HG03103 (cell line): ENCODE results near the gene BTG1.
"Not testable (repeated sequence)": the region's sequence is repeated elsewhere in the genome, so short reads cannot be mapped to it uniquely, and the experiment has no call there.

Source experiments
- ATAC-seq: cut with Tn5 transposase; IDR thresholded peaks from one replicate; pipeline ENCODE4 v1.9.1; 2021; ENCODE audit warnings: low read depth; ENCODE audit not compliant: unreplicated experiment

Gene BTG1

DNA sequence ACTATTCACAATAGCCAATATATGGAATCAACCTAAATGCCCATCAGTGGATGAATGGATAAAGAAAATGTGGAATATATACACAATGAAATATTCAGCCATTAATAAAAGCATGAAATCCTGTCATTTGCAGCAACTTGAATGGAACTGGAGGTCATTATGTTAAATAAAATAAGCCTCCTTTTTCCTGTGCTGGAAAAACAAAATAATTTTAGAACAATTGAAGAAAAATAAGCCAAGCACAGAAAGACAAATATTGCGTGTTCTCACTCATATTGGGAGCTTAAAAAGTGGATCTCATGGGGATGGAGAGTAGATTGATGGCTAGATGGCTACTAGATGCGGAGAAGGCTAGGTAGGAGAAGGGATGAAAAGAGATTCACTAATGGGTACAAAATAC is 6.3 kb upstream of the BTG1 start:
- no peak for ATAC-seq

DNA sequence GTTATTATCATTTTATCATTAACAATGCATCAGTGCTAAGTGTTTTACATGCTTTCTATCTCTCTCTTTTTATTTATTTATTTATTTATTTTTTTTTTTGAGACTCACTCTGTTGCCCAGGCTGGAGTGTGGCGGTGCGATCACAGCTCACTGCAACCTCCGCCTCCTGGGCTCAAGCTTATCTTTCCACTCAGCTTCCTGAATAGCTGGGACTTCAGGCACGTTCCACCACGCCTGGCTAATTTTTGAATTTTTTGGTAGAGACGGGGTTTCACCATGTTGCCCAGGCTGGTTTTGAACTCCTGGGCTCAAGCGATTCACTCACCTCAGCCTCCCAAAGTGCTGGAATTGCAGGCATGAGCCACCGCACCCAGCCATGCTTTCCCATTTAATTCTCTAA is 3.9 kb upstream of the BTG1 start:
- no peak for ATAC-seq

DNA sequence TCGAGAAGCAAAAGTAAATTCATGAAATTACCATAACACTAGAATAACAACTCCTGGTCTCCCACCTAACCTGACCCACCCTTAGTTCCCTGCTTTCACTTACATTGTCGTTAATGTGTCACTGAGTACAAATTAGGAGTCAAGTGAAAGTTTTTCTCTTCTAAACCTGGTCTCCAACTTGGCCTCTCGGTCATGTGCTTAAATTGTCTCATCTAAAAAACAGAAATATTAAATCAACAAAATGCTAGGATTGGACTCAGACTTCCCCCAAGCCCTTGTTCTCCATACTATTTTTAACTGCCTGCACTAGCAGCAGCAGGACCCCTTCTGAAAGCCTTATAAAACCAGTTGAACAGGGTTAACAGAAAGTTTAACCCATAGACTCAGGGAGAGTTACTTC is 1.8 kb upstream of the BTG1 start:
- ATAC-seq: no peak

DNA sequence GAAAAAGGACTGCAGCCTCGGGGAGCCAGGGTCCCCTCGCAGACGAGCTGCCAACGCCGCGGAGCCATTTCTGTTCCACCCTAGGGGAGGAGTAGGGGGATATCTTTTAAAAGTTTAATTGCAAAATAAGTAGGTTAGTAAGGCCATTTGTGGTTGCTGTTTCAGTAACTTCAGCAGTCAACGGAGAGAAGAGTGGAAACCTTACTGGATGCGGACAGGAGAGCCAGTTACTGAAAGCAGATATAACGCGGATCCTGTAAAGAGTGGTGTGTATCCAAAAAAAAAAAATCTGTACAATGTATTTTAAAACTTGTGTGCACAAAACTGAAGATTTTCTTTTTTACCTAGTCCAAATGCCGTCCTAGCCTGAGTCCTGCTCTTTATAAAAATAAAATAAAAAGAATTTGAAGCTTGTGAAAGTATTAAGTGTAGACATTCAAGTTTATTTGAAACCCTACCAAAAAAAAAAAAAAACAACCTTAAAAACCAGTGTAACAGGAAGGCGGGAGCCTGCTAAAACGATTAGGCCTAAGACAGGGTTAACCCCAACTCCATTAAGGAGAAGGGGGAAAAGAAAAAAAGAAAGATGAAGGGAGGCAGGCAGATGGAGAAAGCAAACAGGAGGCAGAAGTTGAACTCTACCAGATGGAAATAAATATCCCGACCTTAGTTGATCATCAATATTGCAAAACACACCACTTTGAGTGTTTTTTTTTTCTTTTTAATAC is 1.0 kb upstream of the BTG1 start:
- no peak for ATAC-seq

DNA sequence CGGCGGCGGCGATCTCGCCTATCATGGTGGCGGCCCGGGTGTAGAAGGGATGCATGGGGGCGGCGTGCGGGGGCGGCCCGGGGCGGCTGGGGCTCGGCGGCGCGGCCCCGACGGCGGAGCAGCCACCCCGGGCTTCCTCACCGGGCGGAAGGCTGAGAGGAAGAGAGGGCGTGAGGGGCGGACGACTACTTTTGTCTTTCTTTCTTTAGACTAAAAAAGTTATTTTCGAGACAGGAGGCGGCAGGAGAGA is 240 bp downstream of the BTG1 start:
- no peak for ATAC-seq

DNA sequence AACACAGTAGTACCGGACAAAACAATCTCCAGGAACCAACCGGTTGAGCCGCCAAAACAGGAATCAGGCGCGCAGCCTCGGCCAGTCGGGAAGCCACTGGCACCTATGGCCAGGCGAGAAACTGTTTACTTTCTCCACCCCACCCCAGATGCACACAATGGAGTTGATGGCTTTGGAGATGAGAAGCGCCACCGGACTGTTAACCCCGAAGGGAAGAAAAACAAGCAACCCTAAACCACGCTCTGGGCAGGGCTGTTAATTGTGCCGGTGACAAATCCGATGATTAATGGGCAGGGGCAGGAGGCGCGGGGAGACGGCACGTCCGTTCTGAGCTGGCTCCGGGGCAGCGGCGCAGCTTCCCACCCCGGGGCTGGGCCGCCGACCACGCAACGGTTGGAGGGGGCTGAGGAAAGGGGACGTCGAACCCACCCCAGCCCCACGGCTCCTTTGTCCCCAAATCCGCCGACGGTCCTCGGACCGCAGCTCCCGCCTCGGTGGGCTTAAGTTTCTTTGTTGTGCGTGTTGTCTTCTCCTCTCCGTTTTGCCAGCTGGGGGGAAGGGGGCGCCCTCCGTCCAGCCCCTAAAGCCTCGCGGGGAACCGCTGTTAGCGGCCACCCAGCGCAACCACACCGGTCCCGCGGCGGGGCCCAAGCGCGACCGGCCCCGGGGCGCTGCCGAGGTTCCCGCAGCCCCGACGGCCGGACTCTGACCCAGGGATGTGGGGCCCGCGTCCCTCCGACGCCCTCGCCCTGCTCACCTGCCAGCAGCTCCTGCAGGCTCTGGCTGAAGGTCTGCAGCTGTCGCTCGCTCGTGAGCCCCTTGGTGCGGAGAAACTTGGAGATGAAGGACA is 790 bp downstream of the BTG1 start:
- no peak for ATAC-seq

DNA sequence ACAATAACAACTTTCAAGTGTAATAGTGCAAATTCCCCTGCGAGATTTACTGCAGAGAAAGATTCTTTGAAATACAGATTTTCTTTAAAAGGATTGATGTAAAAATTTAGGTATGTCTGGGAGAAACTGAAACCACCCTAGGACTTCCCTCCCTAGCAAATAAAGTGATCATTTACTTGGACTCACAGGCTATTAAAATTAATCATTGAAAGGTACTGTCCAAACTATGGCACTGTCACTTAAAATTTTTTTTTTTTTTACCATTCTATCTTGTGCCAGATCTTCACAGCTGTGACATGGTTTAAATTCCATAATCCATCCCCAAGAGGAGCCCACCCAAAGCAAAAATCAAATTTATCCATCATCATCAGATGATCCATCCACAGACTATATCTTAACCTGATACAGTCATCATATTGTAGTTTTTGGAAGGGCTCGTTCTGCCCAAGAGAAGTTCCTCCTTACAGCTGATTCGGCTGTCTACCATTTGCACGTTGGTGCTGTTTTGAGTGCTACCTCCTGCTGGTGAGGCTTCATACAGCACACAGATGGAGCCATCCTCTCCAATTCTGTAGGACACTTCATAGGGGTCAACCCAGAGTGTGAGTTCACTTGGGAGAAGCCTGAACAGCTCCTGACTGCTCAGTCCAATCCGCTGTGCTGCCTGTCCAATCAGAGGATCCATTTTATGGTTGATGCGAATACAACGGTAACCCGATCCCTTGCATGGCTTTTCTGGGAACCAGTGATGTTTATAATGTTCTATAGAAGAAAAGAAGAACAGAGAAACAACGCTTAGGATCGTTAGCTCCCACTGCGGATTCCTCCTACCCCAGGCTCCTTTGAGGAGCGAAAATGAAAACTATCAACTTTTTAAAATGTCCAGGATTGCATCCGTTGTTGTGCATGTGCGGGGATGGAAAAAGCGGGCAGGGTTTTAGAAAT is 1.7 kb downstream of the BTG1 start:
- ATAC-seq: peak; percentile 19

DNA sequence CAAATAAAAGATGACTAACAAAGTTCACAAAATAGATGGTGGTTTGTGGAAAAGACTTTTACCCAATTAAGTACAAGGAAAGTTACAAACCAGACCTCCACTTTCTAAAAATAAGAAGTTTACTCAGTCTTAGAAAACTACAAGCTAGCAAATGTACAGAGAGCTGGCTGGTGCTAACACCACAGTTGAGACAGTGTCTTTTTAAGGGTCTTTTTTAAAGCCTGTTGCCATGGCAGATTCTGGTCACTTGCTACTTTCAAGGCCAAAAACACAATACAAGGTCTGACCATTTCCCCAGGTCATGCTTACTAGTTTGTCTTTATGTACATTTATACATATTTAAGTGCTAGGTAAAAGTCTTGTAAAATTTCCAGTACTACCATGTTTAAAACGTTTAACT is 2.4 kb downstream of the BTG1 start:
- ATAC-seq: no peak

DNA sequence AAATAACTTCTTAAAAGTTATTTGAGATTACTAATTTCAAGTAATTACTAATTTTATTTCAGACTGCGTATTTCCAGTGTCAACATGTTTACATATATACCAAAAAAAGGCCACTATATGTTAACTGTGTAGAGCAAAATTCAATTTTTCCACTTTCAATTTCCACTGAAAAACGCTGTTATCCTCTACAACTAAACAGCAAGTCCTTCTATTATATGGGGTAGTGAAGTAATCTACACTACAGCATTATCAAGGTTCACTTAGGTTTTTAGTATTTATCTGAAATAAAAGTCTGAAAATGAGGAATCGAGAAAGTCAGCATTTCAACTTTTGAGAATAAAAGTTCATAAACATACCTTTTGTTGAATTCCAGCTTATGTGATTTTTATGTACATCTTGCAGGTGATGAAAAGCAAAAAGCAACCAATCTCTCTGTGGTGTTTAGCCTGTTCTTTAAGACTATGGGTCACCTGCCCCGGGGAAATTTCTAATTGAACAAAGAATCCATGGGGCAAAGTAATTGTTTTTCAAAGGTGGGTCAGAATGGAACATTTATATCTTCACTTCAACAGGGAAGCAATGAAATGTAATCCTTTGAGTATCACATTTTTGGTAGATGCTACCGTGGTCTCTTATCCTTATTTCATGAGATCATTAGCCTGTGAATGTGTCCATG is 3.3 kb downstream of the BTG1 start:
- no peak for ATAC-seq

DNA sequence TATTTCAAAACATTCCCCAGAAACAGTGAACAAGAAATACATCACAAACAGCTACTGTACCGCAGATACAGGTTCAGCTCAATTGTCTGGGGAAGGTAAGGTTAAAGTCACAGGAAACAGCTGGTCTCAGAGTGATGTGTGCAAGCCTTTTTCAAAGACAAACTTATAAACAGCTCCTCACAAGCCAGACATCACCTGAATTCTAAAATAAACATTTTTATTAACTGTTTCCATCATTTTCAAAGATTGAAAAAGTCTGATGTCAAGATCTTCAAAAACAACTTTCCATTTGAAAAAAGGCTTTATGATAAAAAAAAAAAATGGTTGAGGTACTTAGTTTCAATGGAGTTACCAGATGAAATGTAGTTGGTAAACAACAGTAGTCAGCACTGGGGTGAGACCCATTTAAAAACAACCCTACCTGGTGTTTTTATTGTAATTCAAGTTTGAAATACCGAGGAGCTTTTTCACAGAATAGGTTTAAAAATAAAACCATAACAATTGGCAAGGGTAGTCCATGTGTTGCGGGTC is 4.0 kb downstream of the BTG1 start:
- ATAC-seq: no peak

DNA sequence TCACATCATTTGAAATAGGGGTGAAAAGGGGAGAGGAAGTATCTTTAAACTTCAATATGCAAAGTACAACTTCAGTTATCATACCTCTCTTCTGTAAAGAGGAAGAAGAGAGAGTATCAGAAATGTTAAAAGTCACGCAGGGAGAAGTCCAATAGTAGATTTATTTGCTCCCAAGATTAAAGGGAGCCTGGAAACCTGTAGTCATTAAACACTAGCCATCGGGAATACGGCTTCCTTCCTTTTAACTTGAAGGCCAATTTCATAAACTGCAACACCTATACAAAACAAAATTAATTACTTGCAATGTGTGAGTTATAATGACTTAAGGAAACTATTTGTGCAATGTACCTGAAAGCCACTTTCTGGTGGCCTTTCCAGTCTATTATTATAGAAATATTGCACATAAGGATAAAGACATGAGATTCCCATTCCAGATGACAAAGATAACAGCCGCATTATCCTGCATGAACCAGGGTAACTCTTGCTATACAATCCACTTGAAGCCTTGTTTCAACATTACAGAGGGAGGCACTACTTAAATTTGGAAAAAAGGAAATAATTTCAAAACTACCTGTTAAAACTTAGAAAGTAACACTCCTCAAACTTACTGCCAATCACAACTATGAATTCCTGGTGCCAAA is 4.6 kb downstream of the BTG1 start:
- ATAC-seq: no peak

DNA sequence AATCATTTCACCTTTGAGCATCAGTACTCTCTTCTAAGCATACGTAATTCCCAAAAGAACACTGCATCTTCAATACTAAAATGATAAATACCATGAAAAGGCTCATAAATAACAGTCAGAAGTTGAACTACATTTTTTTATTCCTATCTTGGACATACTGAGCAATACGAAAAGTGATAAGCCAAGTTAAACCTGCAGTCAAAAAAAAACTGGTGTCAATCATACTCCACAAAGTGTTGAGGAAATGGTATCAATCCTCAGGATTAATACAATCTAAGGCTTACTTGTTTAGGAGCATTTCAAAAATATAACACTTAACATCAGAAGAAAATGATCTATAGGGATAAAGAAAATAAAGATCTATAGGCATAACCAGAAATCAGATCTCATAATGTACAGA is 5.5 kb downstream of the BTG1 start:
- no peak for ATAC-seq

DNA sequence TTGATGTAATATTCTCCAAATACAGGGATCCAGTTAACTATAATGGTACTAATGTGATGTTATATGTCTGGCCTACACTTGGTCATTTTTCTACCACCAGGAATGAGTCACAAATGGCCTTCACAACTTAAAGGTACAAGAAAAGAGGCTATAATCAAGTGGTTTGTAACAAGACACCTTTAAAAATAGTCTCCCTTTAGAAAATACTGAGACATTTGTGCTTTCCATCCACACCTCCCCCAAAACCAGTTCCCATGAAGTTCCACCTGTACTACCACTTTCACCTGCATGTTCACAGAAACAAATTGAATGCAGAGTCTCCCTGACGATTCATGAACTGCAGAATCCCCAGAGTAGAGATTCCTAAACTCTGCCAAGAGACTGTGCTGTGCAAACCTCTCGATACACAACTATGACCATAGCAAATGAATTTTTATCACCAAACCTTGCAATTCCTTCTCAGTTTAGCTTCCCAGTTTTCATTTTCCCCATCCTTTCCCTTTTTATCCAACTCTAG is 6.0 kb downstream of the BTG1 start:
- no peak for ATAC-seq

DNA sequence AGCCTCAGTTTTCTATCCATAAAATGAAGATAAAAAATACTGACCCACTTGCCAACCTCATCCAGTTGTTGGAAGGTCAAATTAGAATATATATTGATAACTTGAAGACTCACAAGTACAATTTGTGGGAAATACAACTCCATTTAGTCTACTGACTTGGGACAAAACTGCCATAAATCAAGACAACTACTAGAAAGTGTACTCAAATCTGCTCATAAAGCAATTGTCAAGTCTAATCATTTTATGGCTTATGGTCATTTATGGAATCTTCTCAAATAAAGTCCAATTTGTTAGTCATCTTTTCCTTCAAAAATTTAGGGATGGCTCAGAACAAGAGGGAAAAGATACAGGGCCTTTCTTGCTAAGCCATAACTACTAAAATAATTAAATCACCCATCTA is 7.0 kb downstream of the BTG1 start:
- ATAC-seq: no peak

DNA sequence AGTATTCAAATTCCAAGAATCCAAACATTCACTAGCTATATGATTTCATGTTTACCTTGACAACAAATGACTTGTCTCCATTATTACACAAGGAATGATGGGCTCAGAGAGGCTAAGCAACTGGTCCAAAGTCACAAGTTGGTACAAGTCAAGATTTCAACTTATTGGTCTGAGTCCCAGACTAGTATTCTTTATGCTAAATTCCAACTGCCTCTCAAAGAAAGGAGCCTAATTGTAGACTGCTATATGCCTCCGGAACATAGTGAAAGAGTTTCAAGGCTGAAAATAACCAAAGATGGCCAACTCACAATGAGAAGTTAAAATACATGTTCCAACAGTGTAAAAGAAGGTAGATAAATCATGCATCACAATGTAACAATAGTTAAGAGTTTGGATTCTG is 7.5 kb downstream of the BTG1 start:
- ATAC-seq: no peak

DNA sequence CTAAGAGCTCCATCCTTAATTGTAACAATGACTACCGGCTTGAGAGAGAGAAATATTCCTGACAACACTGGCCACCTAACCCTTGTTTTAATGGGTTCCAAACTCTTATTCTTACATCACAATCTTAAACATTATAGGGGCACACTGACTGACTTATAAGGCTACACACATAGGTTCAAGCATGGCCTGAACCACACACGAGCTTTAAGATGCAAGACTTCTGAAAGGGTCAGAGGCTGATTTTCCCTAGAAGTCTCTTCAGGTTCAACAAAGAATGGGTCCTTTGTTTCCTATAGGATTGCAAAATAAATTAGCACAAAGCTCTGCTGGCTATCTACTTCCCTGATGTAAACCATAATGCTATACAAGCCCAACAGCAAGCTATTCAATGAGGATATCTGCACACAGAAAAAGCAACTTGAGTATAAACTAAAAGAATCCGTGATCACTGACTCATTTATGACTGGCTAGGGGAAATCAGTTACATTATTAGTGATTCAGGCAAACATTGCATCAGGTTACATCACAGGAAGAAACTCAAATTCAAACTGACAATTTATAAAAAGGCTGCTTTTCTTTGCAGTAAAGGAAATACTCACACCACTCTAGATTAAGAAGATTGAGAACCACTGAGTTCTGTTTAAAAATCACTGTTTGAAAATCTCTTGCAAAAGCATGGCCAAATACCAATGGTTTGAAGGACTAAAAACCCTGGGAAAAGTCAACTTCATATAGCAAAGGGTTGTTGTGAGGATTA is 8.5 kb downstream of the BTG1 start:
- no peak for ATAC-seq

DNA sequence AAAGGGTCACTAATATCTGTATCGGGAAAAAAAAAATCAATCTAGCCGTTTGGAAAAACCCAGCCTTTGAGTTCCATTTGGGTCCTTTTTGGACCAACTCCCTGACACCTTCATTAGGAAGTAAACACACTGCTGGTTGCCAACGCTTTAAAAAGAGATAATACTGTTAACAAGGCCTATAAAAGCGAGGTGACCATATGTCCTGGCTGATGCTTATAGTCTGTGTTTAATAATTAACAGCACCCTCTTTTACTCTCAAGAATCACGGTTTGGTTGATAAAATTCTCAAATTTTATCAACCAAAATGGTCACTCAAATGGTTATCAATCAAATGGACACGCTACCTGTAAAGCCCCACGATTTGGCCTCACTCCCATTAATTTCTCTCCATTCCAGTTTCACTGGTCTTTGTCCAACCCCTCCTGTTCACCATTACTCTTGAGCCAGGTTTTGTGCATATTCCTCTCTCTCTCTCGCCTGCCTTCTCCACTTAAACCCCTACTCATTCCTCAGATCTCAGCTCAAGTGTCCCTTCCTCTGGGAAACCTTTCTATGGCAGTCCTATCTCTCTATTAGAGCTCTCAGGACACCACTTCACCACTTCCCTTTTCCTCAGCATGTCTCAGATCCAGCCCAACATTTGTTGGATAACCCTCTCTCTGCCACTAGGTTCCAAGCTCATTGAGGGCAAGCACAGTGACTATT is 9.5 kb downstream of the BTG1 start:
- ATAC-seq: no peak

DNA sequence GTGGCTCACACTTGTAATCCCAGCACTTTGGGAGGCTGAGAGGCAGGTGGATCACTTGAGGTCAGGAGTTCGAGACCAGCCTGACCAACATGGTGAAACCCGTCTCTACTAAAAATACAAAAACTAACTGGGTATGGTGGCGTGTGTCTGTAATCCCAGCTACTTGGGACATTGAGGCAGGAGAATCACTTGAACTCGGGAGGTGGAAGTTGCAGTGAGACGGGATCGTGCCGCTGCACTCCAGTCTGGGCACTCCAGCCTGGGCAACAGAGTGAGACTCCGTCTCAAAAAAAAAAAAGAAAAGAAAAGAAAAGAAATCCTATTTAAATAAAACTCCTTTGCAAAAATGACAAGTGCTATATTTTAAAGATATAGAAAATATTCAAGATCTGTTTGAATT is 10.1 kb downstream of the BTG1 start:
- not testable (repeated sequence) for ATAC-seq
